Neural progenitor cell (in vitro differentiated cells): ENCODE data around the gene SDHC. TPM values are rescaled to one million over a fixed set of nuclear protein-coding genes. Genes with fewer than 3 reads are reported as not detected.
"Not testable (repeated sequence)": the region's sequence is repeated elsewhere in the genome, so short reads cannot be mapped to it uniquely, and the experiment has no call there.

Experiments
- DNase-seq: peaks from one replicate; pipeline ENCODE4 v3.0.0-alpha.2; 2016; ENCODE audit warnings: low spot score
- H2AFZ ChIP-seq: fragments of 200-600 bp; sonication (generic); replicated peaks from 2 replicates; pipeline ENCODE4 v1.6.1; 2016; ENCODE audit warnings: antibody characterized with exemption
- H3F3A ChIP-seq: fragments of 200-600 bp; sonication (generic); 2 replicates; pipeline ENCODE4 v1.6.1; 2016; ENCODE audit warnings: antibody characterized with exemption, low read depth
- H3K27ac ChIP-seq: fragments of 200-600 bp; sonication (generic); 2 replicates; pipeline ENCODE4 v1.5.1; 2016; ENCODE audit warnings: mild to moderate bottlenecking
- H3K27me3 ChIP-seq: fragments of 200-600 bp; sonication (generic); 2 replicates; pipeline ENCODE4 v1.6.1; 2016; ENCODE audit warnings: mild to moderate bottlenecking, moderate library complexity
- H3K36me3 ChIP-seq: fragments of 200-600 bp; sonication (generic); 2 replicates; pipeline ENCODE4 v1.5.1; 2016
- H3K4me1 ChIP-seq: fragments of 200-600 bp; sonication (generic); 2 replicates; pipeline ENCODE4 v1.6.1; 2016; ENCODE audit warnings: mixed run types
- H3K4me2 ChIP-seq: fragments of 200-600 bp; sonication (generic); 2 replicates; pipeline ENCODE4 v1.6.1; 2016
- H3K4me3 ChIP-seq: fragments of 200-600 bp; sonication (generic); 2 replicates; pipeline ENCODE4 v1.5.1; 2016
- H3K79me2 ChIP-seq: fragments of 200-600 bp; sonication (generic); 2 replicates; pipeline ENCODE4 v1.6.1; 2016; ENCODE audit warnings: low read depth
- H3K9ac ChIP-seq: fragments of 200-600 bp; sonication (generic); 2 replicates; pipeline ENCODE4 v1.6.1; 2016
- H3K9me3 ChIP-seq: fragments of 200-600 bp; sonication (generic); 2 replicates; pipeline ENCODE4 v1.5.1; 2016; ENCODE audit warnings: low read depth
- H4K20me1 ChIP-seq: fragments of 200-600 bp; sonication (generic); 2 replicates; pipeline ENCODE4 v1.6.1; 2016; ENCODE audit warnings: low read depth
- H3K27ac Mint-ChIP-seq: 3 replicates; pipeline ENCODE4 v1.8.0; 2021; ENCODE audit warnings: mixed read lengths
- H3K27me3 Mint-ChIP-seq: 2 replicates; pipeline ENCODE4 v1.8.0; 2022; ENCODE audit warnings: low read depth, mild to moderate bottlenecking, inconsistent platforms, moderate library complexity, mixed read lengths; ENCODE audit not compliant: insufficient read depth
- H3K36me3 Mint-ChIP-seq: 3 replicates; pipeline ENCODE4 v1.8.0; 2021; ENCODE audit warnings: mixed read lengths
- H3K4me1 Mint-ChIP-seq: 3 replicates; pipeline ENCODE4 v1.8.0; 2021; ENCODE audit warnings: mixed read lengths
- H3K4me3 Mint-ChIP-seq: 3 replicates; pipeline ENCODE4 v1.8.0; 2021; ENCODE audit warnings: mild to moderate bottlenecking, moderate library complexity, mixed read lengths
- H3K9me3 Mint-ChIP-seq: 3 replicates; pipeline ENCODE4 v1.8.0; 2020; ENCODE audit warnings: mixed read lengths
- CTCF ChIP-seq: fragments of 200-600 bp; sonication (generic); IDR thresholded peaks from 2 replicates; pipeline ENCODE4 v1.5.1; 2017; ENCODE audit warnings: antibody characterized with exemption, mild to moderate bottlenecking
- EZH2 ChIP-seq: fragments of 200-600 bp; sonication (generic); IDR thresholded peaks from 2 replicates; pipeline ENCODE4 v1.6.1; 2017; ENCODE audit warnings: antibody characterized with exemption, mild to moderate bottlenecking, moderate library complexity
- EZH2phosphoT487 ChIP-seq: fragments of 200-600 bp; sonication (generic); IDR thresholded peaks from 2 replicates; pipeline ENCODE4 v1.6.1; 2017; ENCODE audit warnings: antibody characterized with exemption
- total RNA-seq: library from RNA; depleted of rRNA; stranded (reverse); fragments of >200 nt; gene quantifications from 2 replicates; pipeline ENCODE4 v1.2.3, GENCODE V29; 2015; ENCODE audit warnings: low replicate concordance

The SDHC gene
- total RNA-seq, 1 donor from 2014 or later, result 61.2 TPM

DNA sequence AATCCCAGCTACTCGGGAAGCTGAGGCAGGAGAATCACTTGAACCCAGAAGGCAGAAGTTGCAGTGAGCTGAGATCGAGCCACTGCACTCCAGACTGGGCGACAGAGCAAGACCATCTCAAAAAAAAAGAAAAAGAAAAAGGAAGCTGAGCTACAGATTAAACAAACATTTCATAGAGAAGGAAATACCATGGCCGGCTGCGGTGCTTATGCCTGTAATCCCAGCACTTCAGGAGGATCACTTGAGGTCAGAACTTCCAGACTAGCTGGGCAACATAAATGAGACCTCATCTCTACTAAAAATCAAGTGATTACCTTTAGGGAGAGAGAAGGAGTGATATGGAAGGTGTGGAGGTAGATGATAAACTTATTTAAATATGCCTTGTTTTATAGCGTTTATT is 67.5 kb downstream of the SDHC start:
- H3K36me3 ChIP-seq, result no peaks in the 10 kb centered on the region
- DNase-seq, result no peak
- no peak overlapping the region for H3K27ac Mint-ChIP-seq
- no peak overlapping the region for H3K9ac ChIP-seq
- H3K27me3 Mint-ChIP-seq, result no peaks in the 10 kb centered on the region
- no peaks in the 10 kb centered on the region for H3K27me3 ChIP-seq
- no peaks in the 10 kb centered on the region for H3K36me3 Mint-ChIP-seq
- no peak overlapping the region for H3K27ac ChIP-seq
- no peaks in the 10 kb centered on the region for H3F3A ChIP-seq
- no peaks in the 10 kb centered on the region for H3K79me2 ChIP-seq
- no peaks in the 10 kb centered on the region for H3K4me1 ChIP-seq
- no peaks in the 10 kb centered on the region for H3K9me3 ChIP-seq
- no peak overlapping the region for H3K4me2 ChIP-seq
- no peaks in the 10 kb centered on the region for H4K20me1 ChIP-seq
- no peaks in the 10 kb centered on the region for H3K9me3 Mint-ChIP-seq
- H3K4me1 Mint-ChIP-seq, result no peaks in the 10 kb centered on the region
- H3K4me3 Mint-ChIP-seq, result no peak overlapping the region
- H2AFZ ChIP-seq, result no peak overlapping the region
- no peak overlapping the region for H3K4me3 ChIP-seq
- no peak for TF ChIP-seq EZH2phosphoT487
- no peak for TF ChIP-seq CTCF
- TF ChIP-seq EZH2, result no peak

- Histone ChIP-seq H3K4me1 (no peaks in the 10 kb centered on the region), H4K20me1 (no peaks in the 10 kb centered on the region), H3F3A (no peaks in the 10 kb centered on the region), H2AFZ (peak overlapping the region; percentile 91), H3K4me2 (no peak overlapping the region), H3K9me3 (no peaks in the 10 kb centered on the region), H3K27ac (no peak overlapping the region), H3K36me3 (no peaks in the 10 kb centered on the region), H3K27me3 (no peaks in the 10 kb centered on the region), H3K9ac (no peak overlapping the region), H3K4me3 (no peak overlapping the region), H3K79me2 (no peaks in the 10 kb centered on the region)
- DNase-seq, result peak; percentile 59
- no peaks in the 10 kb centered on the region for H3K9me3 Mint-ChIP-seq
- H3K4me1 Mint-ChIP-seq, result no peaks in the 10 kb centered on the region
- H3K36me3 Mint-ChIP-seq, result no peaks in the 10 kb centered on the region
- no peak overlapping the region for H3K27ac Mint-ChIP-seq
- TF ChIP-seq EZH2phosphoT487, result no peak
- TF ChIP-seq CTCF, result peak; percentile 81
- H3K27me3 Mint-ChIP-seq, result no peaks in the 10 kb centered on the region
- no peak overlapping the region for H3K4me3 Mint-ChIP-seq
Observed at GRCh38 chr1:161382214-161383019, 68.2 kb downstream of the SDHC start.

DNA sequence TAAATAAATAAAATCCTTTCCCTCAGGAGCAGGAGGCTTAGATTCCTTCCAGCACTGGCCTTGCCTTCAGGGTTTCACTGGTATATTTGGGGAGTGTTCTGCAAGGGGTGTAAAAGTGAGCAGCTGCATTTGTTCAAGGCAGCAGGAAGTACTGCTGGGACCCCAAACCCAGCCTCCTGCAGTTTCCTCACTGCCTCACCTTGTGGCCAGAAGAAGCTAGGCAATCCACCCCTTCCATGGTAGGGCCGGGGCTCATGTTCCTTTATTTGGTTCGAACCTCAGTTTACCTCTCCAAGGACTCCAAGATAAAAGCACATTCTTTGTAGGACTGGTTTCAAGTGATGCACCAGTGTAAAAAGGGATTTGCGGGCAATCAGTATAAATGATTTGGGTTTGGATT is 74.5 kb downstream of the SDHC start:
- Histone ChIP-seq H3F3A (peaks cover 5% of the 10 kb centered on the region), H3K36me3 (no peaks in the 10 kb centered on the region), H3K4me1 (peaks cover 4% of the 10 kb centered on the region), H3K4me3 (no peak overlapping the region), H4K20me1 (no peaks in the 10 kb centered on the region), H3K9me3 (no peaks in the 10 kb centered on the region), H3K27me3 (peaks cover 9% of the 10 kb centered on the region), H3K4me2 (no peak overlapping the region), H3K27ac (no peak overlapping the region), H3K9ac (no peak overlapping the region), H3K79me2 (no peaks in the 10 kb centered on the region), H2AFZ (no peak overlapping the region)
- TF ChIP-seq EZH2phosphoT487, result no peak
- TF ChIP-seq EZH2, result no peak
- TF ChIP-seq CTCF, result no peak
- Mint-ChIP-seq H3K9me3 (no peaks in the 10 kb centered on the region), H3K36me3 (no peaks in the 10 kb centered on the region), H3K27ac (no peak overlapping the region), H3K4me1 (peaks cover 2% of the 10 kb centered on the region), H3K4me3 (peak overlapping the region; percentile 88), H3K27me3 (peaks cover 4% of the 10 kb centered on the region)
- no peak for DNase-seq

DNA sequence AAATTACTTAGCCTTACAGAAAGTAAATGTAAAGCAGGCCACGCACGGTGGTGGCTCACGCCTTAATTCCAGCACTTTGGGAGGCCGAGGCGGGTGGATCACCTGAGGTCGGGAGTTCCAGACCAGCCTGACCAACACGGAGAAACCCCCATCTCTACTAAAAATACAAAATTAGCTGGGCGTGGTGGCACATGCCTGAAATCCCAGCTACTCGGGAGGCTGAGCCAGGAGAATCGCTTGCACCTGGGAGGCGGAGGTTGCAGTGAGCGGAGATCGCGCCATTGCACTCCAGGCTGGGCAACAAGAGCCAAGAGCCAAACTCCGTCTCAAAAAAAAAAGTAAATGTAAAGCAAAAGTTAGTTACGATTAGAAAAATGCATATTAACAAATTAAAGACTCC is 75.0 kb downstream of the SDHC start:
- not testable (repeated sequence) for H4K20me1 ChIP-seq, H3K27me3 Mint-ChIP-seq, H3K9me3 Mint-ChIP-seq, H3K27ac Mint-ChIP-seq, DNase-seq, H3K9ac ChIP-seq, H3K79me2 ChIP-seq, H3K36me3 ChIP-seq, H3K27me3 ChIP-seq, H3K9me3 ChIP-seq, H3F3A ChIP-seq, H3K4me1 Mint-ChIP-seq, H3K4me1 ChIP-seq, H3K27ac ChIP-seq, H3K36me3 Mint-ChIP-seq
- H3K4me2 ChIP-seq, result peak overlapping the region; percentile 74
- H3K4me3 Mint-ChIP-seq, result peak overlapping the region; percentile 88
- peak overlapping the region; percentile 66 for H3K4me3 ChIP-seq
- peak overlapping the region; percentile 95 for H2AFZ ChIP-seq
